Stimulated activated CD4-positive, alpha-beta T cell treated with anti-CD3 and anti-CD28 coated beads, TNF-alpha, amount 100 ng/mL, for 4 hours (primary cell): ENCODE measurements around the gene ZNF248.
"Not testable (repeated sequence)": the region's sequence is repeated elsewhere in the genome, so short reads cannot be mapped to it uniquely, and the experiment has no call there.

Source experiments
- DNase-seq, 3 experiments: peaks; one replicate each; pipeline ENCODE4 v3.0.0-alpha.2; 2020; ENCODE audit warnings: low read depth in 3 of 3

ZNF248 gene

GRCh38 chr10:37857287-37858211 lies at the start of gene ZNF248:
Gene ZNF248, minus strand, starts transcription at chr10:37857610. Its CDS starts 1,300 bp downstream, at chr10:37856310.
- peak; percentile 88 to 89 (median 88) for DNase-seq

- DNase-seq, result no peak
These were observed 49.0 kb upstream of the ZNF248 start for GRCh38 chr10:37906382-37906781.

GRCh38 chr10:37896436-37896835 lies 39.0 kb upstream of the ZNF248 start:
- DNase-seq, result no peak

- DNase-seq, result no peak
These were observed 38.3 kb upstream of the ZNF248 start for GRCh38 chr10:37895674-37896073.

GRCh38 chr10:37885850-37886249 lies 28.4 kb upstream of the ZNF248 start:
- no peak for DNase-seq

- no peak for DNase-seq
These were observed 15.5 kb upstream of the ZNF248 start for GRCh38 chr10:37872955-37873354.

- no peak for DNase-seq
These were observed 14.9 kb upstream of the ZNF248 start for GRCh38 chr10:37872283-37872682.

- DNase-seq, result no peak
These were observed 14.3 kb upstream of the ZNF248 start for GRCh38 chr10:37871568-37872251.

GRCh38 chr10:37871143-37871542 lies 13.7 kb upstream of the ZNF248 start:
- no peak for DNase-seq

GRCh38 chr10:37868796-37869195 lies 11.4 kb upstream of the ZNF248 start:
- DNase-seq, result no peak

GRCh38 chr10:37865957-37866803 lies 8.8 kb upstream of the ZNF248 start:
- no peak for DNase-seq

- no peak for DNase-seq
These were observed 7.9 kb upstream of the ZNF248 start for GRCh38 chr10:37865264-37865663.

GRCh38 chr10:37860494-37861190 lies 3.2 kb upstream of the ZNF248 start:
- DNase-seq, result no peak

GRCh38 chr10:37859270-37859669 lies 1.9 kb upstream of the ZNF248 start:
- not testable (repeated sequence) for DNase-seq

GRCh38 chr10:37856881-37857286 lies 526 bp downstream of the ZNF248 start:
- DNase-seq, result peak in 1 of 3 experiments; percentile 1

- no peak for DNase-seq
These were observed 1.8 kb downstream of the ZNF248 start for GRCh38 chr10:37855636-37856035.

- no peak for DNase-seq
These were observed 2.8 kb downstream of the ZNF248 start for GRCh38 chr10:37854626-37855025.

GRCh38 chr10:37844644-37845043 lies 12.8 kb downstream of the ZNF248 start:
- no peak for DNase-seq

- no peak for DNase-seq
These were observed 18.2 kb downstream of the ZNF248 start for GRCh38 chr10:37839243-37839642.

- no peak for DNase-seq
These were observed 25.7 kb downstream of the ZNF248 start for GRCh38 chr10:37831495-37832333.
